GM12878 (cell line): ENCODE results near the gene RECK. TPM values are rescaled to one million over a fixed set of nuclear protein-coding genes. Genes with fewer than 3 reads are reported as not detected.

Source experiments
- BCL11A ChIP-seq: IDR thresholded peaks from 2 replicates; pipeline ENCODE4 v1.6.1; 2011; ENCODE audit warnings: low read depth, low read length
- FOS ChIP-seq: IDR thresholded peaks from 3 replicates; pipeline ENCODE4 v1.6.1; 2011; ENCODE audit warnings: borderline replicate concordance; ENCODE audit not compliant: insufficient read length; ENCODE audit errors: extremely low read depth
- FOXM1 ChIP-seq: IDR thresholded peaks from 2 replicates; pipeline ENCODE4 v1.6.1; 2012; ENCODE audit warnings: low read depth, mild to moderate bottlenecking, inconsistent platforms, low read length, moderate library complexity
- GATAD2B ChIP-seq: fragments of 450-650 bp; conservative IDR thresholded peaks from 2 replicates; pipeline ENCODE4 v1.6.1; 2017; ENCODE audit warnings: low read depth, mild to moderate bottlenecking, moderate library complexity
- KLF5 ChIP-seq: fragments of 450-650 bp; IDR thresholded peaks from 2 replicates; pipeline ENCODE4 v1.6.1; 2014; ENCODE audit warnings: mild to moderate bottlenecking; ENCODE audit not compliant: partially characterized antibody
- NFYA ChIP-seq: IDR thresholded peaks from 2 replicates; pipeline ENCODE4 v1.6.1; 2011; ENCODE audit warnings: low read depth, mild to moderate bottlenecking, low read length, improper control_type of control experiment, borderline replicate concordance
- NFYB ChIP-seq: IDR thresholded peaks from 2 replicates; pipeline ENCODE4 v1.6.1; 2011; ENCODE audit warnings: low read depth, mild to moderate bottlenecking, low read length, improper control_type of control experiment, moderate library complexity; ENCODE audit not compliant: insufficient read depth
- REST ChIP-seq: IDR thresholded peaks from 2 replicates; pipeline ENCODE4 v1.6.1; 2012; ENCODE audit warnings: mild to moderate bottlenecking, low read depth, low read length
- SIN3A ChIP-seq: IDR thresholded peaks from 2 replicates; pipeline ENCODE4 v1.6.1; 2012; ENCODE audit warnings: low read depth, low read length, improper control_type of control experiment
- SMAD1 ChIP-seq: fragments of 450-650 bp; IDR thresholded peaks from 2 replicates; pipeline ENCODE4 v1.6.1; 2018; ENCODE audit warnings: mild to moderate bottlenecking, low read depth; ENCODE audit not compliant: partially characterized antibody
- SMC3 ChIP-seq: IDR thresholded peaks from 2 replicates; pipeline ENCODE4 v1.6.1; 2011; ENCODE audit warnings: low read length, improper control_type of control experiment, borderline replicate concordance
- polyA plus RNA-seq, 11 experiments: library from polyadenylated mRNA; depleted of rRNA in 4 of 11; unstranded in 6 of 11; stranded (reverse) in 5 of 11; fragments of >200 nt; fragmentation: Nextera tagmentation in 4 of 11; fragmentation: Illumina TruSeq in 1 of 11; extraction: Ambion mirVana in 4 of 11; extraction: Trizol in 1 of 11; gene quantifications; 1 replicate in 1 of 11; 2 replicates in 10 of 11; pipeline versions ENCODE4 v1.2.1 to v1.2.3, GENCODE V29; 2011 to 2016; ENCODE audit warnings: inconsistent platforms in 2 of 11, missing spikeins in 2 of 11, low read depth in 1 of 11
- total RNA-seq, 4 experiments: library from RNA; depleted of rRNA in 3 of 4; stranded (reverse); fragments of >200 nt in 3 of 4; fragmentation: Illumina TruSeq in 1 of 4; extraction: Trizol in 1 of 4; gene quantifications; 2 replicates each; pipeline versions ENCODE4 v1.2.1 to v1.2.3, GENCODE V29; 2013 to 2021

RECK gene
- total and polyA plus RNA-seq, 10 of the 15 experiments (the other 5 are each of a cell fraction or from before 2014, with no cell fraction given): 0.02 to 0.40 (median 0.13) TPM

- TF ChIP-seq SMAD1 (no peak), SMC3 (no peak), BCL11A (no peak), REST (no peak), GATAD2B (no peak), FOXM1 (no peak), SIN3A (no peak), FOS (no peak), NFYA (no peak), NFYB (no peak), KLF5 (no peak)
These were observed 109.9 kb downstream of the RECK start (continued) for GRCh38 chr9:36146651-36147050.
